ENCODE results near the gene LRMDA. TPM values are rescaled to one million over a fixed set of nuclear protein-coding genes. Genes with fewer than 3 reads are reported as not detected.

Gene LRMDA
- total RNA-seq, 4 donors from 2014 or later: 0.76 to 6.4 (median 1.3) TPM

- DNase-seq (ENCODE audit: low spot score in 2 of 2): no peak
- intact Hi-C loops (cut with DNase I; ENCODE audit: low total_unique reads): no loop called here
- TF ChIP-seq POLR2A (IDR thresholded peaks at IDR 0.05) (no peak), CTCF (IDR thresholded peaks at IDR 0.05) (no peak)
- WGBS, 2 donors: 71 to 85% methylated on average over 4 of the region's 4 CpGs
- no peak overlapping the region for H3K4me3 ChIP-seq (ENCODE audit: low read depth, poor library complexity, severe bottlenecking)
Observed at GRCh38 chr10:75709245-75709644, 277.8 kb downstream of the LRMDA start.

GRCh38 chr10:75709811-75710210 is 278.4 kb downstream of the LRMDA start:
- intact Hi-C loops (cut with DNase I; ENCODE audit: low total_unique reads): no loop called here
- TF ChIP-seq CTCF (IDR thresholded peaks at IDR 0.05): no peak
- TF ChIP-seq POLR2A (IDR thresholded peaks at IDR 0.05): no peak
- 81 to 85% methylated on average over 3 of the region's 3 CpGs for WGBS, 2 donors
- DNase-seq (ENCODE audit: low spot score in 2 of 2): no peak
- H3K4me3 ChIP-seq (ENCODE audit: low read depth, poor library complexity, severe bottlenecking): no peak overlapping the region

GRCh38 chr10:75712242-75712880 is 280.9 kb downstream of the LRMDA start:
- DNase-seq (ENCODE audit: low spot score in 2 of 2): no peak
- TF ChIP-seq CTCF (IDR thresholded peaks at IDR 0.05) (no peak), POLR2A (IDR thresholded peaks at IDR 0.05) (no peak)
- no peak overlapping the region for H3K4me3 ChIP-seq (ENCODE audit: low read depth, poor library complexity, severe bottlenecking)
- intact Hi-C loops (cut with DNase I; ENCODE audit: low total_unique reads): no loop called here
- WGBS, 2 donors: 50 to 60% methylated on average over 22 of the region's 22 CpGs

- no peak for TF ChIP-seq POLR2A (IDR thresholded peaks at IDR 0.05)
- no peak for TF ChIP-seq CTCF (IDR thresholded peaks at IDR 0.05)
- DNase-seq (ENCODE audit: low spot score in 2 of 2): no peak
- intact Hi-C loops (cut with DNase I; ENCODE audit: low total_unique reads): no loop called here
- WGBS, 2 donors: 94 to 96% methylated on average over 3 of the region's 3 CpGs
- no peak overlapping the region for H3K4me3 ChIP-seq (ENCODE audit: low read depth, poor library complexity, severe bottlenecking)
Observed at GRCh38 chr10:75716506-75716905, 285.1 kb downstream of the LRMDA start.

- no peak for DNase-seq (ENCODE audit: low spot score in 2 of 2)
- 90 to 91% methylated on average over 10 of the region's 10 CpGs for whole genome bisulfite sequencing, 2 donors
- TF ChIP-seq CTCF (IDR thresholded peaks at IDR 0.05) (no peak), POLR2A (IDR thresholded peaks at IDR 0.05) (no peak)
- intact Hi-C loops (cut with DNase I; ENCODE audit: low total_unique reads): no loop called here
- no peak overlapping the region for H3K4me3 ChIP-seq (ENCODE audit: low read depth, poor library complexity, severe bottlenecking)
Observed at GRCh38 chr10:75717126-75717916, 285.9 kb downstream of the LRMDA start.
